ENCODE results near the gene PDK2. TPM values are rescaled to one million over a fixed set of nuclear protein-coding genes. Genes with fewer than 3 reads are reported as not detected.
A peak's percentile ranks its signal among the peaks of the same experiment; 100 is the strongest.

PDK2 gene
- total and polyA plus RNA-seq, 3 experiments from 2014 or later, result 19.5 to 41.2 (median 22.4) TPM

GRCh38 chr17:50066995-50067394 lies 28.2 kb upstream of the PDK2 start:
- Mint-ChIP-seq H3K27ac (peak overlapping the region in 1 of 8 donors; percentile 29), H3K36me3 (peaks cover 0 to 24% (median 12%) of the 10 kb centered on the region in 3 donors), H3K4me1 (no peaks in the 10 kb centered on the region), H3K27me3 (no peaks in the 10 kb centered on the region), H3K4me3 (no peak overlapping the region), H3K9me3 (no peaks in the 10 kb centered on the region)
- H3K9me3 ChIP-seq (ENCODE audit: low read length), result no peaks in the 10 kb centered on the region
- POLR2A ChIA-PET, result no interaction called here
- H3K27me3 ChIP-seq (ENCODE audit: insufficient read depth, low read length, poor library complexity, severe bottlenecking), result no peaks in the 10 kb centered on the region
- no peak overlapping the region for H3K4me3 ChIP-seq (ENCODE audit: low read length)
- no peaks in the 10 kb centered on the region for H3K36me3 ChIP-seq (ENCODE audit: insufficient read depth, low read length)
- DNase-seq, result no peak
- H3K4me1 ChIP-seq (ENCODE audit: insufficient read depth, low read length), result no peaks in the 10 kb centered on the region
- CTCF ChIA-PET, result interaction anchor here (0.9 to 2.5 kb wide), 4 partner anchors 10 to 27 kb away, joined by 3 to 7 read pairs (median 4); partner anchors contain the start of gene ITGA3
- H3K27ac ChIP-seq (ENCODE audit: low read depth, low read length), result no peak overlapping the region

GRCh38 chr17:50067996-50068395 lies 27.2 kb upstream of the PDK2 start:
- POLR2A ChIA-PET, result no interaction called here
- Histone ChIP-seq H3K4me1 (ENCODE audit: insufficient read depth, low read length) (no peaks in the 10 kb centered on the region), H3K27me3 (ENCODE audit: insufficient read depth, low read length, poor library complexity, severe bottlenecking) (no peaks in the 10 kb centered on the region), H3K36me3 (ENCODE audit: insufficient read depth, low read length) (no peaks in the 10 kb centered on the region), H3K9me3 (ENCODE audit: low read length) (no peaks in the 10 kb centered on the region), H3K4me3 (ENCODE audit: low read length) (no peak overlapping the region), H3K27ac (ENCODE audit: low read depth, low read length) (no peak overlapping the region)
- Mint-ChIP-seq H3K4me1 (no peaks in the 10 kb centered on the region), H3K4me3 (no peak overlapping the region), H3K27ac (no peak overlapping the region), H3K9me3 (no peaks in the 10 kb centered on the region), H3K36me3 (peaks cover 0 to 24% (median 12%) of the 10 kb centered on the region in 3 donors), H3K27me3 (no peaks in the 10 kb centered on the region)
- CTCF ChIA-PET, result interaction anchor here (1.0 to 2.5 kb wide), 3 partner anchors 11 to 19 kb away, joined by 3 to 7 read pairs (median 4); partner anchors contain the start of gene ITGA3
- DNase-seq, result no peak

- Histone ChIP-seq H3K4me1 (ENCODE audit: insufficient read depth, low read length) (no peaks in the 10 kb centered on the region), H3K27ac (ENCODE audit: low read depth, low read length) (no peak overlapping the region), H3K27me3 (ENCODE audit: insufficient read depth, low read length, poor library complexity, severe bottlenecking) (no peaks in the 10 kb centered on the region), H3K36me3 (ENCODE audit: insufficient read depth, low read length) (no peaks in the 10 kb centered on the region), H3K9me3 (ENCODE audit: low read length) (no peaks in the 10 kb centered on the region), H3K4me3 (ENCODE audit: low read length) (no peak overlapping the region)
- Mint-ChIP-seq H3K4me1 (no peaks in the 10 kb centered on the region), H3K27me3 (no peaks in the 10 kb centered on the region), H3K36me3 (peaks cover 3 to 27% (median 10%) of the 10 kb centered on the region in 3 donors), H3K27ac (no peak overlapping the region), H3K4me3 (no peak overlapping the region), H3K9me3 (no peaks in the 10 kb centered on the region)
- ChIA-PET CTCF (no interaction called here), POLR2A (no interaction called here)
- DNase-seq, result no peak
Observed at GRCh38 chr17:50070908-50071680, 24.1 kb upstream of the PDK2 start.

- ChIA-PET CTCF (no interaction called here), POLR2A (no interaction called here)
- no peak overlapping the region for H3K4me3 Mint-ChIP-seq
- peaks cover 3 to 27% (median 10%) of the 10 kb centered on the region in 3 donors for H3K36me3 Mint-ChIP-seq
- H3K27me3 Mint-ChIP-seq, result no peaks in the 10 kb centered on the region
- H3K4me3 ChIP-seq (ENCODE audit: low read length), result no peak overlapping the region
- no peak for DNase-seq
- no peaks in the 10 kb centered on the region for H3K4me1 ChIP-seq (ENCODE audit: insufficient read depth, low read length)
- no peaks in the 10 kb centered on the region for H3K9me3 ChIP-seq (ENCODE audit: low read length)
- H3K9me3 Mint-ChIP-seq, result no peaks in the 10 kb centered on the region
- no peak overlapping the region for H3K27ac Mint-ChIP-seq
- H3K36me3 ChIP-seq (ENCODE audit: insufficient read depth, low read length), result no peaks in the 10 kb centered on the region
- H3K27me3 ChIP-seq (ENCODE audit: insufficient read depth, low read length, poor library complexity, severe bottlenecking), result no peaks in the 10 kb centered on the region
- H3K4me1 Mint-ChIP-seq, result no peaks in the 10 kb centered on the region
- H3K27ac ChIP-seq (ENCODE audit: low read depth, low read length), result no peak overlapping the region
Observed at GRCh38 chr17:50071692-50072091, 23.5 kb upstream of the PDK2 start.

- Mint-ChIP-seq H3K4me1 (no peaks in the 10 kb centered on the region), H3K36me3 (peaks cover 3 to 28% (median 10%) of the 10 kb centered on the region in 3 donors), H3K4me3 (no peak overlapping the region), H3K27ac (no peak overlapping the region), H3K9me3 (no peaks in the 10 kb centered on the region), H3K27me3 (no peaks in the 10 kb centered on the region)
- H3K4me3 ChIP-seq (ENCODE audit: low read length), result no peak overlapping the region
- H3K36me3 ChIP-seq (ENCODE audit: insufficient read depth, low read length), result no peaks in the 10 kb centered on the region
- no peaks in the 10 kb centered on the region for H3K27me3 ChIP-seq (ENCODE audit: insufficient read depth, low read length, poor library complexity, severe bottlenecking)
- H3K4me1 ChIP-seq (ENCODE audit: insufficient read depth, low read length), result no peaks in the 10 kb centered on the region
- POLR2A ChIA-PET, result no interaction called here
- CTCF ChIA-PET, result interaction anchor here (1.5 to 1.8 kb wide), 2 partner anchors 22 to 74 kb away, joined by 4 to 6 read pairs; no protein-coding TSS in a partner anchor
- H3K9me3 ChIP-seq (ENCODE audit: low read length), result no peaks in the 10 kb centered on the region
- H3K27ac ChIP-seq (ENCODE audit: low read depth, low read length), result no peak overlapping the region
- DNase-seq, result no peak
Observed at GRCh38 chr17:50072130-50072529, 23.0 kb upstream of the PDK2 start.

- DNase-seq, result no peak
- H3K27me3 Mint-ChIP-seq, result no peaks in the 10 kb centered on the region
- Histone ChIP-seq H3K36me3 (ENCODE audit: insufficient read depth, low read length) (no peaks in the 10 kb centered on the region), H3K27me3 (ENCODE audit: insufficient read depth, low read length, poor library complexity, severe bottlenecking) (no peaks in the 10 kb centered on the region), H3K9me3 (ENCODE audit: low read length) (no peaks in the 10 kb centered on the region), H3K4me3 (ENCODE audit: low read length) (no peak overlapping the region), H3K27ac (ENCODE audit: low read depth, low read length) (no peak overlapping the region), H3K4me1 (ENCODE audit: insufficient read depth, low read length) (no peaks in the 10 kb centered on the region)
- no peaks in the 10 kb centered on the region for H3K9me3 Mint-ChIP-seq
- H3K27ac Mint-ChIP-seq, result peak overlapping the region in 1 of 8 donors; percentile 13
- POLR2A ChIA-PET, result no interaction called here
- no peak overlapping the region for H3K4me3 Mint-ChIP-seq
- H3K4me1 Mint-ChIP-seq, result no peaks in the 10 kb centered on the region
- peaks cover 3 to 35% (median 10%) of the 10 kb centered on the region in 3 donors for H3K36me3 Mint-ChIP-seq
- CTCF ChIA-PET, result interaction anchor here (1.5 to 1.8 kb wide), 2 partner anchors 21 to 75 kb away, joined by 4 to 6 read pairs; no protein-coding TSS in a partner anchor
Observed at GRCh38 chr17:50072925-50073324, 22.2 kb upstream of the PDK2 start.

GRCh38 chr17:50074227-50074626 lies 20.9 kb upstream of the PDK2 start:
- Mint-ChIP-seq H3K9me3 (no peaks in the 10 kb centered on the region), H3K4me3 (no peak overlapping the region), H3K27ac (peak overlapping the region in 1 of 8 donors; percentile 2), H3K4me1 (no peaks in the 10 kb centered on the region), H3K27me3 (no peaks in the 10 kb centered on the region), H3K36me3 (peaks cover 3 to 36% (median 10%) of the 10 kb centered on the region in 3 donors)
- Histone ChIP-seq H3K27ac (ENCODE audit: low read depth, low read length) (no peak overlapping the region), H3K27me3 (ENCODE audit: insufficient read depth, low read length, poor library complexity, severe bottlenecking) (no peaks in the 10 kb centered on the region), H3K4me1 (ENCODE audit: insufficient read depth, low read length) (no peaks in the 10 kb centered on the region), H3K9me3 (ENCODE audit: low read length) (no peaks in the 10 kb centered on the region), H3K4me3 (ENCODE audit: low read length) (no peak overlapping the region), H3K36me3 (ENCODE audit: insufficient read depth, low read length) (no peaks in the 10 kb centered on the region)
- POLR2A ChIA-PET, result no interaction called here
- no peak for DNase-seq
- CTCF ChIA-PET, result interaction anchor here (1.0 kb wide), 1 partner anchor 13 kb away, joined by 8 read pairs; no protein-coding TSS in a partner anchor

- Histone ChIP-seq H3K4me3 (ENCODE audit: low read length) (no peak overlapping the region), H3K36me3 (ENCODE audit: insufficient read depth, low read length) (no peaks in the 10 kb centered on the region), H3K9me3 (ENCODE audit: low read length) (no peaks in the 10 kb centered on the region), H3K27me3 (ENCODE audit: insufficient read depth, low read length, poor library complexity, severe bottlenecking) (no peaks in the 10 kb centered on the region), H3K27ac (ENCODE audit: low read depth, low read length) (no peak overlapping the region), H3K4me1 (ENCODE audit: insufficient read depth, low read length) (no peaks in the 10 kb centered on the region)
- Mint-ChIP-seq H3K27ac (no peak overlapping the region), H3K36me3 (peaks cover 3 to 37% (median 10%) of the 10 kb centered on the region in 3 donors), H3K27me3 (peaks cover 0 to 2% of the 10 kb centered on the region in 2 donors), H3K4me3 (no peak overlapping the region), H3K4me1 (no peaks in the 10 kb centered on the region), H3K9me3 (no peaks in the 10 kb centered on the region)
- ChIA-PET CTCF (interaction anchor here (1.2 kb wide), 1 partner anchor 12 kb away, joined by 4 read pairs; no protein-coding TSS in a partner anchor), POLR2A (no interaction called here)
- DNase-seq, result no peak
Observed at GRCh38 chr17:50075446-50076032, 19.6 kb upstream of the PDK2 start.
